ENCODE data around the gene SLC9C1.

- no peak for TF ChIP-seq CTCF (conservative IDR thresholded peaks at IDR 0.05 in 1 of 2, IDR thresholded peaks at IDR 0.05 in 1 of 2; ENCODE audit: low read depth in 1 of 2, low read length in 2 of 2)
- no peak for TF ChIP-seq EZH2 (IDR thresholded peaks at IDR 0.05; ENCODE audit: low read length, missing control alignments)
These were observed 8.3 kb upstream of the SLC9C1 start for GRCh38 chr3:112302150-112302830.
